Measurements from ENCODE around the gene TPP1. TPM values are rescaled to one million over a fixed set of nuclear protein-coding genes. Genes with fewer than 3 reads are reported as not detected.

The TPP1 gene
- total and polyA plus RNA-seq, 10 of the 15 experiments (the other 5 are each of a cell fraction or from before 2014, with no cell fraction given) = 7.5 to 64.6 (median 38.3) TPM

DNA sequence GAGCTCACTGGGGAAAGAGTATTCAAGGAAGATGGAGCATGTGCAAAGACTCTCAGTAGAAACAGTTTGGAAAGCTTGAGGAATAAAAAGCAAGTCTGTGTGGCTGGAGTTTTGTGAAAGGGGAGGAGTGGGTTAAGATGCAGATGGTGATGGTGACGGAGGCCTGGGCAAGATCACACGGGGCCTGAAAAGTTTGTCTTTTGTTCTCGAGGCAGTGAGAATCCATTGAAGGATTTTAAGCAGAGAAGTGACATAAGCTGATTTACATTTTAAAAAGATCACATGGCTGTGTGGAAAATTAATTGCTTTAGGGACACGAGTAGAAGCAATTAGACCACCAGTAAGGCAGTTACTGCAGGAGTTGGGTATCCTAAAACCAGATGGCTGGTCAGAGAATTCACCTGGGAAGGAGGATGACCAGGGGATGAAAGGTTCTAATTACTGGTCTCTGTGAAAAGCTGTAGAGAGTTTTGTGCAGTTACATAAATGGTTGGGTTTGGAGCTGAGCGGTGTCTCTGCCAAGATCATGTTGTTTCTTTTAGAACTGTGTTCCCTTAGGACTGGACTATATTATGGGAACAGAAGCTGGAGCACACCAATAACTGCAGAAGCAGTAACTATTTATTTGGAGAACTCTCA, 22.9 kb downstream of the TPP1 start:
- Histone ChIP-seq H3K9ac (ENCODE audit: control insufficient read depth, insufficient read depth, low read length) (no peak overlapping the region), H3K4me2 (ENCODE audit: control insufficient read depth, insufficient read depth) (no peak overlapping the region), H3K36me3 (ENCODE audit: control insufficient read depth in 2 of 2, insufficient read depth in 2 of 2, low read length in 1 of 2) (peaks cover 19 to 21% of the 10 kb centered on the region in 2 experiments), H3K79me2 (ENCODE audit: control insufficient read depth, insufficient read depth, low read length) (peaks cover 16% of the 10 kb centered on the region), H4K20me1 (ENCODE audit: control insufficient read depth, insufficient read depth) (no peaks in the 10 kb centered on the region; the same call in 1 of the 2 replicates), H3K9me3 (replicated peaks; ENCODE audit: control insufficient read depth, insufficient read depth, low read length) (no peaks in the 10 kb centered on the region), H3K27ac (ENCODE audit: control insufficient read depth, insufficient read depth) (no peak overlapping the region), H3K4me1 (ENCODE audit: control insufficient read depth, insufficient read depth, low read length) (no peaks in the 10 kb centered on the region), H3K4me3 (no peak overlapping the region), H3K27me3 (replicated peaks in 1 of 2; ENCODE audit: control insufficient read depth in 2 of 2, insufficient read depth in 2 of 2, low read length in 1 of 2) (no peaks in the 10 kb centered on the region), H2AFZ (ENCODE audit: control insufficient read depth, low read depth, low read length) (no peak overlapping the region)
- ChIA-PET POLR2A (interaction anchor here (0.6 to 1.3 kb wide), 2 partner anchors 115 to 966 kb away, joined by 3 read pairs; partner anchors contain the start of genes ARFIP2 and TIMM10B), RAD21 (ENCODE audit: unreplicated experiment) (no interaction called here), CTCF (interaction anchor here (0.6 to 2.4 kb wide), 7 partner anchors 9 to 217 kb away, joined by 3 to 9 read pairs (median 3); no protein-coding TSS in a partner anchor), SMC1A (ENCODE audit: uncharacterized antibody, unreplicated experiment) (interaction anchor here (0.9 to 1.5 kb wide), 4 partner anchors 9 to 121 kb away, joined by 3 to 6 read pairs (median 3); no protein-coding TSS in a partner anchor)
- in situ Hi-C loops (cut with MboI) (no loop called here), intact Hi-C loops (cut with micrococcal nuclease; ENCODE audit: unreplicated experiment) (no loop called here)
- no TSS peak for BruUV-seq (replicated peaks)
- no peak for DNase-seq (ENCODE audit: low read depth, low spot score)
- WGBS (ENCODE audit: insufficient coverage, insufficient replicate concordance, low lambda C conversion rate, missing lambda C conversion rate) = 85% methylated on average over 5 of the region's 5 CpGs
- TF ChIP-seq ZNF24 (IDR thresholded peaks at IDR 0.05) (no peak), BCL11A (IDR thresholded peaks at IDR 0.05; ENCODE audit: low read depth, low read length) (no peak), HDAC6 (IDR thresholded peaks at IDR 0.05; ENCODE audit: unreplicated experiment) (no peak), SIN3A (IDR thresholded peaks at IDR 0.05; ENCODE audit: low read depth, low read length) (no peak), PAX8 (IDR thresholded peaks at IDR 0.05) (no peak), NFYB (IDR thresholded peaks at IDR 0.05; ENCODE audit: insufficient read depth, low read depth, low read length) (no peak)
- ATAC-seq = no peak
- no peak for FAIRE-seq

Measured in GM12878 (cell line).